A549 (cell line): ENCODE measurements around the gene PRR23A.

ENCODE experiments used
- CTCF ChIP-seq: fragments of >200 bp; sonication (Bioruptor Twin); formaldehyde crosslinking; IDR thresholded peaks from 3 replicates; pipeline ENCODE4 v1.5.1; 2016
- EP300 ChIP-seq, 2 experiments: fragments of >200 bp; sonication (Bioruptor Twin); formaldehyde crosslinking; IDR thresholded peaks; 2 replicates in 1 of 2; 3 replicates in 1 of 2; pipeline ENCODE4 v1.6.1; 2016 to 2017
- MYC ChIP-seq: IDR thresholded peaks from 2 replicates; pipeline ENCODE4 v1.6.1; 2012; ENCODE audit warnings: mild to moderate bottlenecking, inconsistent platforms, low read length, improper control_type of control experiment, borderline replicate concordance
- POLR2A ChIP-seq: IDR thresholded peaks from 2 replicates; pipeline ENCODE4 v1.6.1; 2012; ENCODE audit warnings: mild to moderate bottlenecking, low read length
- RAD21 ChIP-seq, 2 experiments: fragments of >200 bp in 1 of 2; sonication (Bioruptor Twin) in 1 of 2; formaldehyde crosslinking in 1 of 2; IDR thresholded peaks in 1 of 2; conservative IDR thresholded peaks in 1 of 2; 2 replicates in 1 of 2; 3 replicates in 1 of 2; pipeline ENCODE4 v1.6.1; 2012 to 2018; ENCODE audit warnings: inconsistent platforms in 1 of 2
- RARB ChIP-seq: fragments of 250-450 bp; sonication (Bioruptor Pico); IDR thresholded peaks from 2 replicates; pipeline ENCODE4 v1.8.0; 2021; ENCODE audit warnings: mild to moderate bottlenecking, moderate library complexity
- REST ChIP-seq: fragments of 200-600 bp; sonication (generic); IDR thresholded peaks from 2 replicates; pipeline ENCODE4 v1.6.1; 2016; ENCODE audit warnings: antibody characterized with exemption, mild to moderate bottlenecking, moderate library complexity

- TF ChIP-seq CTCF (no peak), POLR2A (no peak), RAD21 (conservative IDR thresholded peaks at IDR 0.05 in 1 of 2, IDR thresholded peaks at IDR 0.05 in 1 of 2) (no peak), REST (no peak), EP300 (IDR thresholded peaks at IDR 0.05) (no peak), MYC (no peak), RARB (CRISPR knock-in tag) (no peak)
Observed at GRCh38 chr3:139043554-139044365, 37.7 kb upstream of the PRR23A start.
